ENCODE measurements around the gene EPHA7. TPM values are rescaled to one million over a fixed set of nuclear protein-coding genes. Genes with fewer than 3 reads are reported as not detected.

The EPHA7 gene
- total and polyA plus RNA-seq, 2 donors (not counting 3 experiments of a cell fraction or from before 2014, with no cell fraction given), result not detected

- intact Hi-C loops (cut with micrococcal nuclease), result no loop called here
- Histone ChIP-seq H3K36me3 (ENCODE audit: control insufficient read depth in 2 of 2, extremely low read depth in 1 of 2, insufficient read depth in 2 of 2, low read length in 2 of 2) (no peaks in the 10 kb centered on the region), H3K79me2 (ENCODE audit: control insufficient read depth, insufficient read depth, low read length) (no peaks in the 10 kb centered on the region), H3K4me2 (ENCODE audit: insufficient read depth, low read length) (no peak overlapping the region), H3K4me3 (replicated peaks in 1 of 3; ENCODE audit: insufficient read depth in 1 of 3, low read depth in 1 of 3, low read length in 3 of 3) (no peak overlapping the region), H3K27ac (ENCODE audit: insufficient read depth, low read depth, low read length) (no peak overlapping the region), H3K27me3 (ENCODE audit: control insufficient read depth in 2 of 2, insufficient read depth in 2 of 2, low read length in 2 of 2) (no peaks in the 10 kb centered on the region), H3K9ac (replicated peaks; ENCODE audit: extremely low read depth, insufficient read depth, low read length) (no peak overlapping the region), H2AFZ (ENCODE audit: low read depth, low read length) (no peak overlapping the region), H4K20me1 (replicated peaks; ENCODE audit: control insufficient read depth, extremely low read depth, insufficient read depth, low read length) (no peaks in the 10 kb centered on the region), H3K9me1 (replicated peaks; ENCODE audit: control insufficient read depth, extremely low read depth, insufficient read depth, low read length) (no peaks in the 10 kb centered on the region), H3K9me3 (replicated peaks; ENCODE audit: control insufficient read depth, insufficient read depth, low read length) (no peaks in the 10 kb centered on the region), H3K4me1 (ENCODE audit: control insufficient read depth, extremely low read depth, insufficient read depth, low read length) (no peaks in the 10 kb centered on the region)
- FAIRE-seq, result no peak
- no TSS peak for BruUV-seq (replicated peaks)
- no peak for DNase-seq (ENCODE audit: low read depth, low spot score)
- dilution Hi-C loops (cut with MboI; ENCODE audit: extremely low pct_ligation_motif_present, low sequenced_read_pairs), result no loop called here
- TF ChIP-seq MYC (IDR thresholded peaks at IDR 0.05; ENCODE audit: low read depth, low read length) (no peak), JUN (IDR thresholded peaks at IDR 0.05; ENCODE audit: borderline replicate concordance, insufficient read depth, insufficient read length, low read depth) (no peak), EZH2 (IDR thresholded peaks at IDR 0.05; ENCODE audit: borderline replicate concordance, low read depth, low read length, severe bottlenecking) (no peak), CTCF (IDR thresholded peaks at IDR 0.05; ENCODE audit: extremely low read depth in 1 of 2, insufficient read depth in 1 of 2, low read depth in 1 of 2, low read length in 2 of 2) (no peak)
- ChIA-PET CTCF (interaction anchor here (1.6 kb wide), 1 partner anchor 11 kb away, joined by 3 read pairs; no protein-coding TSS in a partner anchor), POLR2A (no interaction called here)
Measured at GRCh38 chr6:93300661-93301060, 118.7 kb downstream of the EPHA7 start.

GRCh38 chr6:93299622-93300021 is 119.7 kb downstream of the EPHA7 start:
- Histone ChIP-seq H3K9me1 (replicated peaks; ENCODE audit: control insufficient read depth, extremely low read depth, insufficient read depth, low read length) (no peaks in the 10 kb centered on the region), H3K36me3 (ENCODE audit: control insufficient read depth in 2 of 2, extremely low read depth in 1 of 2, insufficient read depth in 2 of 2, low read length in 2 of 2) (no peaks in the 10 kb centered on the region), H3K4me3 (replicated peaks in 1 of 3; ENCODE audit: insufficient read depth in 1 of 3, low read depth in 1 of 3, low read length in 3 of 3) (no peak overlapping the region), H2AFZ (ENCODE audit: low read depth, low read length) (no peak overlapping the region), H3K27me3 (ENCODE audit: control insufficient read depth in 2 of 2, insufficient read depth in 2 of 2, low read length in 2 of 2) (no peaks in the 10 kb centered on the region), H3K27ac (ENCODE audit: insufficient read depth, low read depth, low read length) (no peak overlapping the region), H3K9ac (replicated peaks; ENCODE audit: extremely low read depth, insufficient read depth, low read length) (no peak overlapping the region), H4K20me1 (replicated peaks; ENCODE audit: control insufficient read depth, extremely low read depth, insufficient read depth, low read length) (no peaks in the 10 kb centered on the region), H3K4me1 (ENCODE audit: control insufficient read depth, extremely low read depth, insufficient read depth, low read length) (no peaks in the 10 kb centered on the region), H3K9me3 (replicated peaks; ENCODE audit: control insufficient read depth, insufficient read depth, low read length) (no peaks in the 10 kb centered on the region), H3K4me2 (ENCODE audit: insufficient read depth, low read length) (no peak overlapping the region), H3K79me2 (ENCODE audit: control insufficient read depth, insufficient read depth, low read length) (no peaks in the 10 kb centered on the region)
- CTCF ChIA-PET, result interaction anchor here (1.6 kb wide), 1 partner anchor 13 kb away, joined by 3 read pairs; no protein-coding TSS in a partner anchor
- BruUV-seq (replicated peaks), result no TSS peak
- dilution Hi-C loops (cut with MboI; ENCODE audit: extremely low pct_ligation_motif_present, low sequenced_read_pairs), result no loop called here
- POLR2A ChIA-PET, result no interaction called here
- intact Hi-C loops (cut with micrococcal nuclease), result no loop called here
- DNase-seq (ENCODE audit: low read depth, low spot score), result no peak
- TF ChIP-seq MAX (IDR thresholded peaks at IDR 0.05; ENCODE audit: insufficient read depth, insufficient read length), result no peak
- TF ChIP-seq GATA2 (IDR thresholded peaks at IDR 0.05; ENCODE audit: insufficient read depth, insufficient read length, low read depth, low read length), result no peak
- TF ChIP-seq CTCF (IDR thresholded peaks at IDR 0.05; ENCODE audit: extremely low read depth in 1 of 2, insufficient read depth in 1 of 2, low read depth in 1 of 2, low read length in 2 of 2), result no peak
- no peak for TF ChIP-seq POLR2AphosphoS5 (IDR thresholded peaks at IDR 0.05; ENCODE audit: insufficient read depth, low read depth, low read length)
- no peak for TF ChIP-seq JUN (IDR thresholded peaks at IDR 0.05; ENCODE audit: borderline replicate concordance, insufficient read depth, insufficient read length, low read depth)
- no peak for TF ChIP-seq EZH2 (IDR thresholded peaks at IDR 0.05; ENCODE audit: borderline replicate concordance, low read depth, low read length, severe bottlenecking)
- TF ChIP-seq MYC (IDR thresholded peaks at IDR 0.05; ENCODE audit: low read depth, low read length), result no peak
- no peak for TF ChIP-seq POLR2A (IDR thresholded peaks at IDR 0.05; ENCODE audit: low read depth, low read length)
- no peak for TF ChIP-seq FOS (IDR thresholded peaks at IDR 0.05; ENCODE audit: borderline replicate concordance, insufficient read depth, low read length)
- no peak for FAIRE-seq

All from endothelial cell of umbilical vein (primary cell).